TTC549 (cell line): ENCODE measurements around the gene ANKRD24.
"Not testable (repeated sequence)": the region's sequence is repeated elsewhere in the genome, so short reads cannot be mapped to it uniquely, and the experiment has no call there.

Experiments used
- FAIRE-seq: peaks from 2 replicates; lab custom pipeline; 2012; peaks lifted over from hg19 to GRCh38; lab: Jason Lieb, UNC

Gene ANKRD24

GRCh38 chr19:4231521-4231920, 49.0 kb downstream of the ANKRD24 start:
- not testable (repeated sequence) for FAIRE-seq

GRCh38 chr19:4232139-4232538, 49.6 kb downstream of the ANKRD24 start:
- not testable (repeated sequence) for FAIRE-seq

GRCh38 chr19:4232614-4233281, 50.3 kb downstream of the ANKRD24 start:
- no peak for FAIRE-seq

- no peak for FAIRE-seq
Observed at GRCh38 chr19:4233282-4233853, 50.9 kb downstream of the ANKRD24 start.

GRCh38 chr19:4234142-4234861, 51.8 kb downstream of the ANKRD24 start:
- FAIRE-seq, result no peak

GRCh38 chr19:4234862-4235201, 52.3 kb downstream of the ANKRD24 start:
- FAIRE-seq, result no peak

- not testable (repeated sequence) for FAIRE-seq
Observed at GRCh38 chr19:4237510-4237909, 55.0 kb downstream of the ANKRD24 start.

- no peak for FAIRE-seq
Observed at GRCh38 chr19:4238831-4239230, 56.3 kb downstream of the ANKRD24 start.

- FAIRE-seq, result no peak
Observed at GRCh38 chr19:4241824-4242430, 59.4 kb downstream of the ANKRD24 start.

GRCh38 chr19:4245938-4246337, 63.4 kb downstream of the ANKRD24 start:
- FAIRE-seq, result not testable (repeated sequence)

GRCh38 chr19:4246767-4247593, 64.5 kb downstream of the ANKRD24 start, which contains the start of gene YJU2:
TSS of gene YJU2 (plus strand) at chr19:4247080. CDS start at chr19:4247147, 67 bp downstream.
- peak; percentile 85 for FAIRE-seq

- no peak for FAIRE-seq
Observed at GRCh38 chr19:4256563-4256962, 74.1 kb downstream of the ANKRD24 start.

GRCh38 chr19:4257025-4257424, 74.5 kb downstream of the ANKRD24 start:
- no peak for FAIRE-seq

- FAIRE-seq, result no peak
Observed at GRCh38 chr19:4258181-4258580, 75.7 kb downstream of the ANKRD24 start.

GRCh38 chr19:4260613-4261191, 78.2 kb downstream of the ANKRD24 start:
- no peak for FAIRE-seq

GRCh38 chr19:4264812-4265211, 82.3 kb downstream of the ANKRD24 start:
- FAIRE-seq, result no peak

GRCh38 chr19:4266253-4267000, 83.9 kb downstream of the ANKRD24 start:
- no peak for FAIRE-seq

- no peak for FAIRE-seq
Observed at GRCh38 chr19:4267101-4267900, 84.8 kb downstream of the ANKRD24 start.

GRCh38 chr19:4267901-4268815, 85.7 kb downstream of the ANKRD24 start:
- no peak for FAIRE-seq
